HepG2 (cell line): ENCODE results near the gene TVP23A. TPM values are rescaled to one million over a fixed set of nuclear protein-coding genes. Genes with fewer than 3 reads are reported as not detected.

Experiments
- ATAC-seq: fragments of 200-7000 bp; cut with Tn5 transposase; 3 replicates; pipeline ENCODE4 v1.9.1; 2020; ENCODE audit warnings: mild to moderate bottlenecking, moderate library complexity
- BruUV-seq: library from RNA; stranded (reverse); fragments of 400-500 nt; replicated peaks from 2 replicates; lab custom pipeline; 2021; lab: Mats Ljungman, UMichigan
- CTCF ChIA-PET: fragments of 300-600 bp; formaldehyde crosslinking; extraction: SDS; loops from one replicate; lab custom pipeline; 2021; ENCODE audit warnings: low total read pairs, inconsistent platforms, low intra/inter-chr PET ratio; lab: Yijun Ruan, JAX
- POLR2A ChIA-PET: fragments of 350-600 bp; sonication (Branson Sonifier 250); formaldehyde crosslinking; loops from one replicate; lab custom pipeline; 2020; ENCODE audit warnings: antibody characterized with exemption, inconsistent platforms; lab: Yijun Ruan, JAX
- DNase-seq: peaks from one replicate; pipeline ENCODE4 v3.0.0-alpha.2; 2015; ENCODE audit warnings: low spot score
- FAIRE-seq: peaks from 3 replicates; lab custom pipeline; 2011; peaks lifted over from hg19 to GRCh38; lab: Jason Lieb, UNC
- H2AFZ ChIP-seq: one replicate; pipeline ENCODE4 v1.6.1; 2011; ENCODE audit warnings: low read length, inconsistent platforms
- H3K27ac ChIP-seq: fragments of 300-600 bp; 3 replicates; pipeline ENCODE4 v1.8.0; 2011; ENCODE audit warnings: mixed run types, mild to moderate bottlenecking, mixed read lengths, low read length, inconsistent platforms; ENCODE audit not compliant: insufficient read depth; ENCODE audit errors: extremely low read length
- H3K27me3 ChIP-seq, 2 experiments: fragments of 200-600 bp in 1 of 2; 2 replicates in 1 of 2; 3 replicates in 1 of 2; pipeline versions ENCODE4 v1.6.0 to v1.8.0; 2011; ENCODE audit warnings: low read length in 2 of 2, mild to moderate bottlenecking in 2 of 2, moderate library complexity in 2 of 2, inconsistent platforms in 1 of 2; ENCODE audit not compliant: insufficient read depth in 2 of 2, control insufficient read depth in 1 of 2
- H3K36me3 ChIP-seq, 2 experiments: fragments of 200-600 bp in 1 of 2; replicated peaks in 1 of 2; 2 replicates in 1 of 2; 3 replicates in 1 of 2; pipeline versions ENCODE4 v1.5.1 to v1.8.0; 2011; ENCODE audit warnings: low read length in 2 of 2, inconsistent platforms in 1 of 2; ENCODE audit not compliant: insufficient read depth in 2 of 2, control insufficient read depth in 1 of 2
- H3K4me1 ChIP-seq: 2 replicates; pipeline ENCODE4 v1.5.1; 2012; ENCODE audit warnings: low read length, inconsistent platforms; ENCODE audit not compliant: insufficient read depth
- H3K4me2 ChIP-seq: 2 replicates; pipeline ENCODE4 v1.6.0; 2011; ENCODE audit warnings: low read depth, low read length, inconsistent platforms
- H3K4me3 ChIP-seq, 3 experiments: fragments of 200-600 bp in 1 of 3; sonication (generic), shearing (Covaris generic) in 1 of 3; replicated peaks in 1 of 3; 2 replicates each; pipeline ENCODE4 v1.5.1; 2011 to 2016; ENCODE audit warnings: low read length in 3 of 3, inconsistent platforms in 2 of 3, low read depth in 2 of 3, mild to moderate bottlenecking in 2 of 3, control low read depth in 1 of 3, mixed read lengths in 1 of 3; ENCODE audit not compliant: insufficient read depth in 1 of 3
- H3K79me2 ChIP-seq: one replicate; pipeline ENCODE4 v1.6.1; 2011; ENCODE audit warnings: low read length, inconsistent platforms; ENCODE audit not compliant: insufficient read depth
- H3K9ac ChIP-seq: 2 replicates; pipeline ENCODE4 v1.6.0; 2011; ENCODE audit warnings: mild to moderate bottlenecking, low read depth, low read length, inconsistent platforms; ENCODE audit not compliant: insufficient read depth
- H3K9me3 ChIP-seq: 2 replicates; pipeline ENCODE4 v1.5.1; 2012; ENCODE audit warnings: mild to moderate bottlenecking, low read length
- H4K20me1 ChIP-seq: 2 replicates; pipeline ENCODE4 v1.6.0; 2011; ENCODE audit warnings: inconsistent platforms, mild to moderate bottlenecking, low read length, moderate library complexity; ENCODE audit not compliant: insufficient read depth
- ARID4A ChIP-seq: sonication (generic); formaldehyde crosslinking; IDR thresholded peaks from 2 replicates; pipeline ENCODE4 v1.5.0; 2020; ENCODE audit warnings: mild to moderate bottlenecking, missing genetic modification reagents, borderline replicate concordance
- RFX1 ChIP-seq: fragments of 450-650 bp; IDR thresholded peaks from 2 replicates; pipeline ENCODE4 v1.6.1; 2017
- TFDP1 ChIP-seq: IDR thresholded peaks from 2 replicates; pipeline ENCODE4 v1.6.1; 2016; ENCODE audit warnings: missing compliant biosample characterization, missing genetic modification reagents, borderline replicate concordance
- WGBS: methylation state at CpG from one replicate; pipeline ENCODE4 v1.1.6; 2017; ENCODE audit warnings: low lambda C conversion rate; 5-methylcytosine and 5-hydroxymethylcytosine counted together
- in situ Hi-C: cut with HindIII; loops from 2 replicates; pipeline ENCODE4 v1.10.0; 2017; ENCODE audit warnings: low pct_unique_long_range_greater_than_20kb; ENCODE audit not compliant: extremely low pct_ligation_motif_present
- intact Hi-C: fragments of 100-400 bp; cut with micrococcal nuclease; formaldehyde crosslinking; loops from one replicate; pipeline ENCODE4 v1.10.0; 2022; ENCODE audit not compliant: unreplicated experiment
- polyA plus RNA-seq, 8 experiments: library from polyadenylated mRNA; depleted of rRNA in 3 of 8; stranded (reverse) in 7 of 8; unstranded in 1 of 8; fragments of >200 nt; fragmentation: Illumina TruSeq in 4 of 8; extraction: Trizol in 4 of 8; gene quantifications; 2 replicates each; pipeline versions ENCODE4 v1.2.1 to v1.2.3, GENCODE V29; 2011 to 2016; ENCODE audit warnings: low read depth in 4 of 8, missing spikeins in 1 of 8, mixed read lengths in 1 of 8; ENCODE audit not compliant: insufficient read depth in 1 of 8
- total RNA-seq, 5 experiments: library from RNA; depleted of rRNA; stranded (reverse); fragments of >200 nt; fragmentation: Illumina TruSeq; extraction: Trizol; gene quantifications; 2 replicates each; pipeline ENCODE4 v1.2.3, GENCODE V29; 2016; ENCODE audit warnings: low read depth in 1 of 5

Gene TVP23A
- total and polyA plus RNA-seq, 2 of the 13 experiments (the other 11 are each of a cell fraction or from before 2014, with no cell fraction given) = not detected

GRCh38 chr16:10852286-10852685, 33.7 kb upstream of the TVP23A start (continued):
- TF ChIP-seq ARID4A (CRISPR knock-in tag) (no peak), TFDP1 (no peak)

- DNase-seq (no peak), FAIRE-seq (no peak), ATAC-seq (no peak)
- no peaks in the 10 kb centered on the region for H3K36me3 ChIP-seq
- ChIA-PET POLR2A (no interaction called here), CTCF (no interaction called here)
- no peak overlapping the region for H2AFZ ChIP-seq
- peak; percentile 57; the same call in 1 of the 2 replicates for TF ChIP-seq RFX1
- TF ChIP-seq ARID4A (CRISPR knock-in tag) = no peak
- H3K4me2 ChIP-seq = no peak overlapping the region
- no peaks in the 10 kb centered on the region for H3K9me3 ChIP-seq
- H3K4me1 ChIP-seq = peaks cover 6% of the 10 kb centered on the region; the same call in 1 of the 2 replicates
- 41% methylated on average over 3 of the region's 3 CpGs for WGBS
- peaks cover 0 to 11% of the 10 kb centered on the region in 2 experiments; a peak in 2 of 5 replicates for H3K27me3 ChIP-seq
- no peaks in the 10 kb centered on the region for H3K79me2 ChIP-seq
- no peak overlapping the region for H3K4me3 ChIP-seq
- H4K20me1 ChIP-seq = no peaks in the 10 kb centered on the region
- intact Hi-C loops = no loop called here
- BruUV-seq = no TSS peak
- in situ Hi-C loops = no loop called here
- no peak overlapping the region for H3K27ac ChIP-seq
- no peak overlapping the region for H3K9ac ChIP-seq
Measured at GRCh38 chr16:10851512-10851911, 32.9 kb upstream of the TVP23A start.
